Measurements from ENCODE around the gene PTPRU. TPM values are rescaled to one million over a fixed set of nuclear protein-coding genes. Genes with fewer than 3 reads are reported as not detected.

The PTPRU gene
- total RNA-seq, 1 donor from 2014 or later, result 83.9 TPM

DNA sequence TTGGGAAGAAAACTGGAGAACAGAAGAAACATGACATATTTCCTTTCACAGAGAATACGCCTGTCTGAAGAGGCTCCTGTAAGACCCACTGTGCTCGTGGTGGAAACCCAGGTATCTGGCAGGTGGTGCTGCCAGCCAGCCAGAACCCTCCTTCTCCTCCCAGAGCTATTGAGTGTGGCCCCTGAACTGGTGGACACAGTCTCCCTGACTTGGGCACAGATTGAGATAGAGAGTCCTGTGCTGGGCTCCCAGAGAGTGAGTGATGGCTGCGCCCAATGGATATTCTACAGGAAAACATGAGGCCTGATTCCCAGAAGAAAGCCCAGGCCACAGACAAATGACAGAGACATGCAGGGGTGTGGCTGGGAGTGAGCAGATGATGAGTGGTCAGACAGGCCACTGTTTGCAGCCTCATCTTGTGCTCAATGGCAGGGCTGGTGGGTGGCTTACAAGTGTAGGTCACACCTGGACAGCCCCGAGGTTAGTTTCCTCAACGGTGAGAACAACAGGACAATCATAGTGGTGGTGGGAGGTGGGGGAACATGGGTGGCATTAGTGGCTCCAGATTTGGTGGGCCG, 127.9 kb downstream of the PTPRU start:
- peak; percentile 39 for DNase-seq (ENCODE audit: low spot score)
- ATAC-seq, result no peak
- intact Hi-C loops (cut with DNase I), result no loop called here

DNA sequence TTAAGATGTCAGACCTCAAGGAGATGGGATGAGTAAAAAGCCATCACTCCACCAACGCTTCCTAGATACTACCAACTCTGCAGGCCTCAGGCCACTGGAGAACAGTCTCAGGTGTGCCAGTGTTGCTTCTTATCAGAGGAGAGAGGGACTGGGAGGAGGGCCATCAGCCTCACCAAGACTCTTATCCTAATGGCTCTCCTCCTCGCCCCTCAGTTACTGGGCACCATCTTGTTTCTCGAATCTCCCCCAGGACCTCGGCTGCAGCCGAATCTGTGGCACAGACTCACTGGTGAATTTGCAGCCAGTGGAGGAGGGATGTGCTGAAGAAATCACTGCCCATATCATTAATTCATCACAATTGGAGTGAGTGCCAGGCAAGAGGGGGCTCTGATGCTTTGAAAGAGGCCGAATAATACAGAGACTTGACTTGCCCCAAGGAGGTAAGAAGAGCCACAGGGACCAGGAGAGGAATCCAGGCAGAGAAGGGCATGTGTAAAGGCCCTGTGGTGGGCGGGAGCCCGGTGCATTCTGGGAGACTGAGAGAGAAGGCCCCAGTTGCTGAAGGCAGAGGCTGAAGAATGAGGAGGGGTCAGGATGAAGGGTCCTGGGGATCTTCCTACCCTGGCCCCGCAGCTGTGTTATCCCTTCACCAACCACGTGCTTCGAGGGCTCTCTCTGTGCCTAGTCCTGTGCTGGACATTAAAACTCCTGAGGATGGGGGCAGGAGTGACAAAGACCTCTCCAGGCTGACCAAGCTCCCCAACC, 129.8 kb downstream of the PTPRU start:
- intact Hi-C loops (cut with DNase I), result loop anchor here (5.0 kb wide), 1 partner anchor 1766 kb away; no protein-coding TSS in a partner anchor
- DNase-seq (ENCODE audit: low spot score) (no peak), ATAC-seq (no peak)

DNA sequence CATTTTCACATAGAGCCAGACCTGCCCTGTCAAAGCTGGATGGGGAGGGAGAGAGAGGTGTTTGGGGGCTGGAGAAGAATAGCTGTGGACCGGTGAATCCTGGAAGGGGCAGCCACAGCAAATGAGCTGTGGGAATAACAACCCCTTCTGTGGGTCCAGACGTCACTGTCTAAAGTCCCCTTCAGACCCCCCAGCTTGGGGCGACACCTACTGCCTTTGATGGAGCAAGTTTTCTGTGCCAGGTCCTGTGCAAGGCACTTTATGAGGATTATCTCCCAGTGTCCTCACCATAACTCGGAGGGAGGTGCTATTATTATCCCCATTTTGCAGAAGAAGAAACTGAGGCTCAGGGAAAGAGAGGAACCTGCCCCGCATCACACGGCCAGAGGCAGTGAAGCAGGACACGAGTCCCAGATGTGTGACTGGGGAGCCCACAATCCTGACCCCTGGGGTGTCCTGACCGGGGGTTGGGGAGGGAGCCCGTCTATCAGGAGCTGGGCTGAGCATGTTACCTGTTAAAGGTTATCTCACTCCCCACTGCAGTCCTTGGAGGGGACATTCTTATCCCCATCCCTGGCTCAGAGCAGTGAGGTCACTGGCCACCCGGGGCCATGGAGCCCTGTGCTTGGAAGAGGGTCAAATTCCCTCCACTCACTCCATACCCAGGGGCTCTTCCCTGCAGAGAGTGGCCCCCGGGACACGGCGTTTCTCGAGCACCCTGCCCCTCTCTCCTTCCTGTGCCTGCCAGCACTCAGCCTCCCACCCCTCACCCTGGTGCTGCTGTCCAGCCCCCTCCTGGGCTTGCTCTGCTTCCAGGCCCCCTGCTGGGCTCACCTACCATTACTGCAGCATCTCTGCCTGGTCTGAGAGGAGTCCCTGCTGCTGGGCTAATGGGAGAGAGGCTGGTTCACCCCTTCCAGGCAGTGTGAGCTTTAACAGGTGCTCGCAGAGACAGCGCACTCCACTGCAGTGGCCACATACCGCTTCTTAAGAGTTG, 132.9 kb downstream of the PTPRU start:
- DNase-seq (ENCODE audit: low spot score), result peak; percentile 37
- no peak for ATAC-seq
- intact Hi-C loops (cut with DNase I), result loop anchor here (5.0 kb wide), 1 partner anchor 1763 kb away; no protein-coding TSS in a partner anchor

DNA sequence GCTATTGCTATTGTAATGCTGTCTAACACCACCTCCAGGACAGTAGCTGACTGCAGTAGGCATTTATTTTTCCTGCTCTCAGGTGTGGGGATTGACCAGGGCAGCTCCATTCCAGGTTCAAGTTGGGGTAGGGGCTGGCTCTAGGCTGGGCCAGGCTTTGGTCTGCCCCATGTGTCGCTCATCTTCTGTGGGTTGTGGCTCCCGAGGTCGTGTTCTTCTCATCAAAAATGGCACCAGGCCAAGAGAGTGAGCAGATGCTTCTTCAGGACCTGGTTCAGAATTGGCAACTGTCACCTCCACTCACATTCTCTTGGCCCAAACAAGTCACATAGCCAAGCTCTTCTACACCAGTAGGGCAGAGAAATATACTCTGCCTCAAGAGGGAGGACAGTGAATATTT, 133.7 kb downstream of the PTPRU start:
- ATAC-seq, result no peak
- intact Hi-C loops (cut with DNase I), result no loop called here
- peak; percentile 14 for DNase-seq (ENCODE audit: low spot score)

DNA sequence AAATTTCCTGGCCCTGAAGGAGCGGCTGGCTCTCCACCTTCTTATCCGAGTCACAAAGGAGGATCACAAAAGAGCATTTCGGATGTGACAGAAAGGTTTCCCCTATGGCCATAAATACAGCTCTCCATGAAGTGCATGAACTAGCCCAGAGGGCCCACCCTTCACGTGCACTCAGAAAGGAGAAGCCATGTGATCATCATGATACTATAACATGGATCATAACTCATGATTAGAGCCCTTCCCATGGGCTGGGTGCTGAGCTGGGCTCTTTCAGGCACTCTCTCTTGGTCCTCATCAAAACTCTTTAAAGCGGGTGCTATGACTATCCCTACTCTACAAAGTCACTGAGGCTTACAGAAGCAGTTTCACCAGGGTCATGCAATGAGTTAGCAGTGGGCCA, 135.0 kb downstream of the PTPRU start:
- DNase-seq (ENCODE audit: low spot score) (no peak), ATAC-seq (no peak)
- intact Hi-C loops (cut with DNase I), result no loop called here

DNA sequence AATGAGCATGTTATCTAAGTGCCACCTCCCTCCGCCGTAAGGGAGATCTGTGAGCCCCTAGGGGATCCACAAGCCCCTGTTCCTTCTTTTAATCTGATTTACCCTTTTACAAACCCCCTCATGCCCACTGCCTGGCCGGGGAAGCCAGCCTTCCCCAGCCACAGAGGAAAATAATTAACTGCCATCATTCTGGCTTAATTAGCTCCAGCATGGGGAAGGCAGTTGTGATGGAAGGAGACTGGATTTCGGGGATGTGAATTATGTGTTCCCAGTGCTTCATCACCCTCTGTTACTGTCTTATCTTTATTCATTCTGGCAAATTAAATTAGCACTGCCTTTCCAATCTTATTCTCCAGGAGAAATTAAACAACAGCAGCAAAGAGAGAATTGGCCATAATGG, 135.8 kb downstream of the PTPRU start:
- intact Hi-C loops (cut with DNase I), result no loop called here
- DNase-seq (ENCODE audit: low spot score), result no peak
- ATAC-seq, result no peak

Other genes starting within 250 kb of the PTPRU start
- 24.6 TPM for gene TMEM200B, start 112.6 kb upstream of the PTPRU start, total RNA-seq
- 95.0 TPM for gene SRSF4, start 54.6 kb upstream of the PTPRU start, total RNA-seq
- gene MECR, start 5.6 kb upstream of the PTPRU start, total RNA-seq, result 22.6 TPM

Measured in sciatic nerve (tissue), 2 donors.